ENCODE results near the gene MCM6. TPM values are rescaled to one million over a fixed set of nuclear protein-coding genes. Genes with fewer than 3 reads are reported as not detected.

Gene MCM6
- total RNA-seq, 2 donors from 2014 or later = 3.2 to 4.4 TPM

DNA sequence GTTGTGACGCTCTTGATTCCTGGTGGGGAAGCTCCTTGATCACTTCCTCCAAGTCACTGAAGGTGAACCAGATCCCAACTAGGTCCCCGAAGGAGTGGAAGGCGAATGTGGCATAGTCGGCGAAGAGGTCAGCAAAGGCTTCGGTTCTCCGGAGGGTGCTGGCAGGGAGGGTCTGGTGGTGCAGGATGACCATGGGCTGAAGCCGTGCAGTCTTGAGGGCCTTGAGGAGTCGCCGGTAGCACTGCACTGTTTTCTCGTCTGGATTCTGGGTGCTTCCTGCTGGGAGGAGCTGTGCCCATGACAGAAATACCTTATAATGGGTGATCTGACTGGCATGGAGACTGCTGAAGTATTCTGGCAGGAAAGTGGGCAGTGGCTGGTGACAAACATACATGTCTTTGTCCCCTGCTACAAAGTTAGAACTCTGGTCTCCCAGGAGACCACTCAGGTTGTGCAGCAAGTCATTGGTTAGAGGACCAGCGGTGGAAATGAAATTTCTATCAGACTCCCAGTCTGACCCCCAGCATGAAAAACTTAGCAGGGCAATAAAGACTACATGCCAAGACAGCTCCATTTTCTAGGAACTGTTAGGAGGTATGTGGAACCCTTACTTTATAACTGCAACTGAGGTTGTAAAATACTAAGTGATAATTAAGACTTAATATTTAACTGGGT, 39.5 kb downstream of the MCM6 start, which contains the start of gene LCT:
Gene LCT (minus strand): TSS at position 589 of the 675 bp plus-strand sequence. CDS start 15 bp downstream, at position 574.
- H3K36me3 ChIP-seq = no peaks in the 10 kb centered on the region
- no peaks in the 10 kb centered on the region for H3K27me3 ChIP-seq
- TF ChIP-seq, protein P1, sequence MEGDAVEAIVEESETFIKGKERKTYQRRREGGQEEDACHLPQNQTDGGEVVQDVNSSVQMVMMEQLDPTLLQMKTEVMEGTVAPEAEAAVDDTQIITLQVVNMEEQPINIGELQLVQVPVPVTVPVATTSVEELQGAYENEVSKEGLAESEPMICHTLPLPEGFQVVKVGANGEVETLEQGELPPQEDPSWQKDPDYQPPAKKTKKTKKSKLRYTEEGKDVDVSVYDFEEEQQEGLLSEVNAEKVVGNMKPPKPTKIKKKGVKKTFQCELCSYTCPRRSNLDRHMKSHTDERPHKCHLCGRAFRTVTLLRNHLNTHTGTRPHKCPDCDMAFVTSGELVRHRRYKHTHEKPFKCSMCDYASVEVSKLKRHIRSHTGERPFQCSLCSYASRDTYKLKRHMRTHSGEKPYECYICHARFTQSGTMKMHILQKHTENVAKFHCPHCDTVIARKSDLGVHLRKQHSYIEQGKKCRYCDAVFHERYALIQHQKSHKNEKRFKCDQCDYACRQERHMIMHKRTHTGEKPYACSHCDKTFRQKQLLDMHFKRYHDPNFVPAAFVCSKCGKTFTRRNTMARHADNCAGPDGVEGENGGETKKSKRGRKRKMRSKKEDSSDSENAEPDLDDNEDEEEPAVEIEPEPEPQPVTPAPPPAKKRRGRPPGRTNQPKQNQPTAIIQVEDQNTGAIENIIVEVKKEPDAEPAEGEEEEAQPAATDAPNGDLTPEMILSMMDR (IDR thresholded peaks at IDR 0.05) = no peak
- H3K4me3 ChIP-seq = no peak within 1 kb of the TSS
- peak; percentile 38 for DNase-seq (ENCODE audit: low spot score)
- H3K4me1 ChIP-seq = peaks cover 0 to 15% of the 10 kb centered on the region in 2 donors
- no peak within 1 kb of the TSS for H3K27ac ChIP-seq
- H3K9me3 ChIP-seq = no peaks in the 10 kb centered on the region

DNA sequence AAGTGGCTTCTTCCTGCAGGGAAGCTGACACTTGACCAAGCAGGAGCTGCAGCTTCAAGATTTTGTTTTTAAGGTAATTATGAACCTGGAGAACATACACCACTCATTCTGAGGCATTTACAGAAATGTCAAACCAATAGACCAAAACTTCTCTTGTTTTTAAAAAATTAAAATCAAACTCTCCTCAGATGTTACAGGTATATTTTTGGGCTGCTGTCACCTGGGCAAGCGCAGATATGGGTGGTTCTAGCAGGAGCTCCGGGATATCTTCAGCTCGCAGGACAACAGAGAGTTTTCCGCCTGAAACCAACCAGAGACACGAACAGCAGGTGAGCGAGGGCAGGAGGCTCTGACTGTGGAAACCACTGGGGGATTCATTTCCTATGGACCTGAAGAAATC, 43.4 kb downstream of the MCM6 start:
- Histone ChIP-seq H3K27me3 (no peaks in the 10 kb centered on the region), H3K27ac (no peak overlapping the region), H3K36me3 (no peaks in the 10 kb centered on the region), H3K4me3 (no peak overlapping the region), H3K9me3 (no peaks in the 10 kb centered on the region), H3K4me1 (no peaks in the 10 kb centered on the region)
- TF ChIP-seq, protein P1 (IDR thresholded peaks at IDR 0.05) = no peak
- DNase-seq (ENCODE audit: low spot score) = no peak

DNA sequence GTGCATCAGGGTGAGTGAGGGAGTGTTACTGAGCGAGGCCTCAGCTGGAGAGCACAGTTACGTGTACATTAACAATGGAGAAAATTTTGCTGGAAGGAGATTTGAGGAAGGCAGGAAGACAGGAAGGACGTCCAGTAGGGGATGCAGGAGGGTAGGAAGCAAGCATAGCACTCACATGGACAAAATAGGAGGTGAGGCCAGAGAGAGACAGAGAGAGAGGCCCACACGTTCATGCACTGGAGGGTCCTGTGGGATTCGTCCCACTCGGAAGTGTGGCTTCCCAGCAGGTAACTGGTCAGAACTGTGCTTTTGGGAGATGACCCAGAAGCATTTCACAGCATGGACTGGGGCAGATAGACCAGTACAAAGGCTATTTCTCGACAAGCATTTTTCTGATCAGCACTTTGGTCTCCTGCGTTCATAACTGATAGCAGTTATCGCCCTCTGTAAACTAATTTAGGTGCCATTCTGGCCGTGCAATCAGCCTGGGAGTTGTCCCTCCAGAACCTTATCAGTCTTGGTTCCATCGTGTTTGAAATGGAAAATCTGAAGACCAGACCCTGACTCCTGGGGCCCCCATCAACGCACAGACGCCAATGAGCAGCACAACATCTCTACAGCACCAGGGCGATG, 44.9 kb downstream of the MCM6 start:
- Histone ChIP-seq H3K4me3 (no peak overlapping the region), H3K4me1 (no peaks in the 10 kb centered on the region), H3K27me3 (no peaks in the 10 kb centered on the region), H3K36me3 (no peaks in the 10 kb centered on the region), H3K27ac (no peak overlapping the region), H3K9me3 (no peaks in the 10 kb centered on the region)
- DNase-seq (ENCODE audit: low spot score) = no peak
- TF ChIP-seq, protein P1 (IDR thresholded peaks at IDR 0.05) = no peak

DNA sequence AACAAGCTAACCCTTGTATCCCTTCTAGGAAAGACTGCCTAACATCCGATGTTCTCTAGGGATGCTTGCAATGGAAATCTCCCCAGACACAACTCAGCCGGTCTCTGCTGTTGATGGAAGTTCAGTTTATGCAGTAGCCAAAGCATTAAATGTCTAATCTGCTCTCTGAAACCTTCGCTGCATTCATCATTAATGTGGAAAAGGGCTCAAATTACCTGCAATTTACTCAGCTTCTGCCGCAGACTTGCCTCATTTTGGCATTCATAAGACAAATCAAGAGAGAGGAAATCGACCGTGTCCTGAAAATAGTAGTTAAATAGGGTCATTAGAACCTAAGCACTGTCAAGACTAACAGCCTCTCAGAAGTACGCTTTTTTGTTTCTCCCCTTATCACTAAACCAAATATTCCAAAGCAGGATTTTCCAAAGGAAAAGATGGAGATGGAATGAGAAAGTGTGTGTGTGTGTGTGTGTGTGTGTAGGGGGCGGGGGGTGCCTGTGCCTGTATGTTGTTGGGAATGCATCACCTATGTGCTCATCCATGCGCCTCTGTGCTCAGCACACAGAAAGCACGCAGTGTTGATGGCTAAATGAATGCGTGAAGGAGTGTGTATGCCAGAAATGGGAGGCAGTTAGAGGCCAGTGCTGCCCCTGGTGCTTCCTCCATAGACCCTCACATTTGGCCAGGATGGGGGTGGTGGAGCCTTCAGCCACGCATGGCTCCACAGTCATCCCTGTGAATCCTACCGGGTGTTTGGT, 46.7 kb downstream of the MCM6 start:
- Histone ChIP-seq H3K4me1 (no peaks in the 10 kb centered on the region), H3K27me3 (no peaks in the 10 kb centered on the region), H3K9me3 (no peaks in the 10 kb centered on the region), H3K4me3 (no peak overlapping the region), H3K36me3 (no peaks in the 10 kb centered on the region), H3K27ac (no peak overlapping the region)
- no peak for DNase-seq (ENCODE audit: low spot score)
- TF ChIP-seq, protein P1 (IDR thresholded peaks at IDR 0.05) = no peak

DNA sequence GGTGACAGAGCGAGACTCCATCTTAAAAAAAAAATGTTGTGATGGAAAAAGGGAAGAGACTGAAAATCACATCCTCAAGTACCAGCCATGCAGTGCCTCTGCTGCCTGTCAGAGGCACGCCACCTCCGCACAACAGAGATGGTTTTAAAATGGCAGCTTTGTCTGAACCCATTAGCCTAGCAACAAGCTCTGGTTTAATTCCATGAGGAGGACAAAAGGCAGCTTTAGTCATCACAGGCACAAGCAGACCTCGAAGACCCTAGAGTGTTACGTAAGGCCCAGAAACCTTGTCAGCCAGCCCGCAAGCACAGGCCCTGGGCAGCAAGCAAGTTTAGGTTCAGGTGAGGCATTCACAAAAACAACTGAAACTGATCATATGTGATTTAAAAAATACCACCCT, 49.7 kb downstream of the MCM6 start:
- no peak for DNase-seq (ENCODE audit: low spot score)
- TF ChIP-seq, protein P1 (IDR thresholded peaks at IDR 0.05) = no peak
- Histone ChIP-seq H3K27me3 (no peaks in the 10 kb centered on the region), H3K36me3 (no peaks in the 10 kb centered on the region), H3K4me3 (no peak overlapping the region), H3K9me3 (peaks cover 0 to 10% of the 10 kb centered on the region in 2 donors), H3K4me1 (no peaks in the 10 kb centered on the region), H3K27ac (no peak overlapping the region)
